ENCODE measurements around the gene SLC17A9.

DNA sequence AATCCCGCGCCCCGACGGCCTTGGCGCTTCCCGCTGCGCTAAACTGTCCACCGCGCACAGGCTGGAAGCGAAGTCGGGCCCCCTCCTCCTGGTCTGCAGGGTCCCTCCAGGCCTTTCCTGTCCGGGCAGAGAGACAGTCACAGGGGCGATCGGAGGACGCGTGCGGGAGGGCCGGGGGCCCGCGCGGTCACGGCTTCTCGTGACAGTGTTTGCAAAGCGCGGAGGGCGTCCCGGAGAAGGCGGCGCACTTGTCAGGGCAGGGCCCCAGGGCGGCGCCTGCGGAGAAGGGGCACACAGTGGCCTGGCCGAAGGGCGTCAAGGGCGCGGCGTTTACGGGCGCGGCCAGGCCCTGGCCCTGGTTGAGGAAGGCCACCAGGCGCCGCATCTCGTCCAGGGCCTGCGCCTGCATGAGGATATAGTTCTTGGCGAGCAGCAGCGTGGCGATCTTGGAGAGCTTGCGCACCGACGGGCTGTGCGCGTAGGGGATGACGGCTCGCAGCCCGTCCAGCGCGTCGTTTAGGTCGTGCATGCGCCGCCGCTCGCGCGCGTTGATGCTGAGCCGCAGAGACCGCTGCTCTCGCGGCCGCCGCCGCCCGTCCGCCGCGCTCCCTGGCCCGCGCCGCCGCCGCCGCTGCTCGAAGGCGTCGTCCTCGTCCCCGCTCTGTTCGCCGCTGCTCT is 53.5 kb downstream of the SLC17A9 start:
- TF ChIP-seq BRCA1 (IDR thresholded peaks at IDR 0.05; ENCODE audit: low read depth, low read length) (no peak), RB1 (IDR thresholded peaks at IDR 0.05; ENCODE audit: borderline replicate concordance) (no peak)
